Measurements from ENCODE around the gene SPACA4. TPM values are rescaled to one million over a fixed set of nuclear protein-coding genes. Genes with fewer than 3 reads are reported as not detected.

SPACA4 gene
- total RNA-seq, 1 donor from 2014 or later: not detected

GRCh38 chr19:48644839-48645619 lies 38.5 kb downstream of the SPACA4 start:
- peak overlapping the region; percentile 71 for H3K4me3 ChIP-seq
- no peaks in the 10 kb centered on the region for H3K9me3 Mint-ChIP-seq
- peak overlapping the region; percentile 67 for H2AFZ ChIP-seq (replicated peaks)
- H3K79me2 ChIP-seq (ENCODE audit: low read depth): peaks cover 15% of the 10 kb centered on the region
- H3K27ac Mint-ChIP-seq: peak overlapping the region; percentile 85
- peak overlapping the region; percentile 95 for H3K4me2 ChIP-seq
- H4K20me1 ChIP-seq (ENCODE audit: low read depth): no peaks in the 10 kb centered on the region
- H3K9ac ChIP-seq: no peak overlapping the region
- peaks cover 5% of the 10 kb centered on the region for H3K4me1 ChIP-seq
- peaks cover 3% of the 10 kb centered on the region for H3K36me3 Mint-ChIP-seq
- H3K36me3 ChIP-seq: no peaks in the 10 kb centered on the region
- peaks cover 7% of the 10 kb centered on the region for H3K27me3 Mint-ChIP-seq (ENCODE audit: insufficient read depth, low read depth)
- peaks cover 19% of the 10 kb centered on the region for H3F3A ChIP-seq (ENCODE audit: low read depth)
- H3K27me3 ChIP-seq: no peaks in the 10 kb centered on the region
- H3K27ac ChIP-seq: peak overlapping the region; percentile 81
- peaks cover 23% of the 10 kb centered on the region for H3K4me1 Mint-ChIP-seq
- no peak for TF ChIP-seq EZH2 (IDR thresholded peaks at IDR 0.05)
- H3K4me3 Mint-ChIP-seq: peak overlapping the region; percentile 91
- H3K9me3 ChIP-seq (ENCODE audit: low read depth): no peaks in the 10 kb centered on the region
- peak; percentile 90 for DNase-seq (ENCODE audit: low spot score)

- H3K36me3 ChIP-seq: no peaks in the 10 kb centered on the region
- H3F3A ChIP-seq (ENCODE audit: low read depth): peaks cover 19% of the 10 kb centered on the region
- no peaks in the 10 kb centered on the region for H4K20me1 ChIP-seq (ENCODE audit: low read depth)
- H2AFZ ChIP-seq (replicated peaks): peak overlapping the region; percentile 67
- peaks cover 5% of the 10 kb centered on the region for H3K4me1 ChIP-seq
- Mint-ChIP-seq H3K27ac (peak overlapping the region; percentile 91), H3K27me3 (ENCODE audit: insufficient read depth, low read depth) (peaks cover 7% of the 10 kb centered on the region), H3K4me3 (peak overlapping the region; percentile 91), H3K9me3 (no peaks in the 10 kb centered on the region), H3K4me1 (peaks cover 22% of the 10 kb centered on the region), H3K36me3 (peaks cover 2% of the 10 kb centered on the region)
- H3K27ac ChIP-seq: peak overlapping the region; percentile 81
- H3K79me2 ChIP-seq (ENCODE audit: low read depth): peaks cover 15% of the 10 kb centered on the region
- H3K27me3 ChIP-seq: no peaks in the 10 kb centered on the region
- no peak for TF ChIP-seq EZH2phosphoT487 (IDR thresholded peaks at IDR 0.05)
- no peak for TF ChIP-seq EZH2 (IDR thresholded peaks at IDR 0.05)
- TF ChIP-seq, protein P1, sequence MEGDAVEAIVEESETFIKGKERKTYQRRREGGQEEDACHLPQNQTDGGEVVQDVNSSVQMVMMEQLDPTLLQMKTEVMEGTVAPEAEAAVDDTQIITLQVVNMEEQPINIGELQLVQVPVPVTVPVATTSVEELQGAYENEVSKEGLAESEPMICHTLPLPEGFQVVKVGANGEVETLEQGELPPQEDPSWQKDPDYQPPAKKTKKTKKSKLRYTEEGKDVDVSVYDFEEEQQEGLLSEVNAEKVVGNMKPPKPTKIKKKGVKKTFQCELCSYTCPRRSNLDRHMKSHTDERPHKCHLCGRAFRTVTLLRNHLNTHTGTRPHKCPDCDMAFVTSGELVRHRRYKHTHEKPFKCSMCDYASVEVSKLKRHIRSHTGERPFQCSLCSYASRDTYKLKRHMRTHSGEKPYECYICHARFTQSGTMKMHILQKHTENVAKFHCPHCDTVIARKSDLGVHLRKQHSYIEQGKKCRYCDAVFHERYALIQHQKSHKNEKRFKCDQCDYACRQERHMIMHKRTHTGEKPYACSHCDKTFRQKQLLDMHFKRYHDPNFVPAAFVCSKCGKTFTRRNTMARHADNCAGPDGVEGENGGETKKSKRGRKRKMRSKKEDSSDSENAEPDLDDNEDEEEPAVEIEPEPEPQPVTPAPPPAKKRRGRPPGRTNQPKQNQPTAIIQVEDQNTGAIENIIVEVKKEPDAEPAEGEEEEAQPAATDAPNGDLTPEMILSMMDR (IDR thresholded peaks at IDR 0.05): no peak
- no peak overlapping the region for H3K9ac ChIP-seq
- H3K4me2 ChIP-seq: peak overlapping the region; percentile 95
- H3K9me3 ChIP-seq (ENCODE audit: low read depth): no peaks in the 10 kb centered on the region
- peak overlapping the region; percentile 71 for H3K4me3 ChIP-seq
- DNase-seq (ENCODE audit: low spot score): peak; percentile 70
These were observed 39.1 kb downstream of the SPACA4 start for GRCh38 chr19:48645620-48646000.

DNA sequence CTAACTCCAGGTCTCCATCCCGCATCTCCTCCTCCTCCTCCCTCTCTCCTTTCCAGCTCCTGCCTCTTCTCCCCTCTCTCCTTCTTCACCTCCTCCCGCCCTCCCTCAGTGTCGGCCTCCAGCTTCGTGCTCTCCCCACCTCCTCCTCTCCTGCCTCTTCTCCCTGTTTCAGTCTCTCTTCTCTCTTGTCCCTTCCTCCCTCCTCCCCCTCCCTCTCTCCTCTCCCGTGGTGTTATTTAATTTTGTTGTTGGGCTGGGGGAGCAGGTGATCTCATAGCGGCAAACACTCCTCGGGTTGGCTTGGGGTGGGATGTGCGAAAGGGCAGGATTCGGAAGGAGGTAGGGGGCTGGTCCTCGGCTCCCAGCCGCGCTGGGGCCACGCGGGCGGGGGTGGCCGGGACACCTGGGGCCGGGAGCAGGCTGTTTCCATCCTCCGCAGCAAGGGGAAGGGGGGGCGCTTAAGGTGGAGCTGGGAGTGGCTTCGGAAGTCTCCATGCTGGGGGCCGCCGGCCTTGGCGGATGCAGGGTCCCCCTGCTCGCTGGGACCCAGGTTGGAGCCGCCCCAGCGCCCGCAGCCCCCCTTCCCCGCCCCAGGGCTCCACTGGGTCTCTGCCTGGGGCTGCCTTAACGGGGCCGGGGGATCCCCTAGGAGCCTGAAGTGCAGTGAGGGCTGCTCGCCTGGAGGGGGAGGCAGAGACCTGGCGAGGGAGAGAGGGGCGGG lies 39.6 kb downstream of the SPACA4 start, which contains the start of gene CA11:
Gene CA11, minus strand, starts transcription at position 187 of the 721 bp plus-strand sequence. CDS start 555 bp downstream, outside the sequence.
- peak; percentile 96 for DNase-seq (ENCODE audit: low spot score)
- peak within 1 kb of the TSS; percentile 91 for H3K27ac Mint-ChIP-seq
- no peak within 1 kb of the TSS for H3K9ac ChIP-seq
- no peaks in the 10 kb centered on the region for H3K9me3 Mint-ChIP-seq
- H3K79me2 ChIP-seq (ENCODE audit: low read depth): peaks cover 15% of the 10 kb centered on the region
- peak within 1 kb of the TSS; percentile 95 for H3K4me2 ChIP-seq
- H3K4me1 Mint-ChIP-seq: peaks cover 22% of the 10 kb centered on the region
- peaks cover 19% of the 10 kb centered on the region for H3F3A ChIP-seq (ENCODE audit: low read depth)
- H4K20me1 ChIP-seq (ENCODE audit: low read depth): no peaks in the 10 kb centered on the region
- H3K36me3 ChIP-seq: no peaks in the 10 kb centered on the region
- peak within 1 kb of the TSS; percentile 81 for H3K27ac ChIP-seq
- H3K9me3 ChIP-seq (ENCODE audit: low read depth): no peaks in the 10 kb centered on the region
- peaks cover 5% of the 10 kb centered on the region for H3K4me1 ChIP-seq
- no peaks in the 10 kb centered on the region for H3K27me3 ChIP-seq
- TF ChIP-seq, protein P1 (IDR thresholded peaks at IDR 0.05): peak; percentile 83
- no peak for TF ChIP-seq EZH2phosphoT487 (IDR thresholded peaks at IDR 0.05)
- H2AFZ ChIP-seq (replicated peaks): peak within 1 kb of the TSS; percentile 67
- peak within 1 kb of the TSS; percentile 71 for H3K4me3 ChIP-seq
- peak within 1 kb of the TSS; percentile 91 for H3K4me3 Mint-ChIP-seq
- H3K27me3 Mint-ChIP-seq (ENCODE audit: insufficient read depth, low read depth): peaks cover 7% of the 10 kb centered on the region
- H3K36me3 Mint-ChIP-seq: peaks cover 2% of the 10 kb centered on the region

All from neural progenitor cell (in vitro differentiated cells).